ENCODE measurements around the gene SCN10A.

DNA sequence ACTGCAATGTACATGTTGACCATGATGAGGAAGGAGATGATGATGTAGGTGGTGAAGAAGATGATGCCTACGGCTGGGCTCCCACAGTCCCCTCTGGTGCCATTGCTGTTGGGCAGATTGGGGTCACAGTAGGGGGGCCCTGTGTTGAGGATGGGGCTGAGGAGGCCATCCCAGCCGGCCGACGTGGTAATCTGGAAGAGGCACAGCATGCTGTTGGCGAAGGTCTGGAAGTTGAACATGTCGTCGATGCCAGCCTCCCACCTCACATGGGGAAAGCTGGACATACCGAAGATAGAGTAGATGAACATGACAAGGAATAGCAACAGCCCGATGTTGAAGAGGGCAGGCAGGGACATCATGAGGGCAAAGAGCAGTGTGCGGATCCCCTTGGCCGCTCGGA, 118.0 kb downstream of the SCN10A start:
- TF ChIP-seq, protein P1, sequence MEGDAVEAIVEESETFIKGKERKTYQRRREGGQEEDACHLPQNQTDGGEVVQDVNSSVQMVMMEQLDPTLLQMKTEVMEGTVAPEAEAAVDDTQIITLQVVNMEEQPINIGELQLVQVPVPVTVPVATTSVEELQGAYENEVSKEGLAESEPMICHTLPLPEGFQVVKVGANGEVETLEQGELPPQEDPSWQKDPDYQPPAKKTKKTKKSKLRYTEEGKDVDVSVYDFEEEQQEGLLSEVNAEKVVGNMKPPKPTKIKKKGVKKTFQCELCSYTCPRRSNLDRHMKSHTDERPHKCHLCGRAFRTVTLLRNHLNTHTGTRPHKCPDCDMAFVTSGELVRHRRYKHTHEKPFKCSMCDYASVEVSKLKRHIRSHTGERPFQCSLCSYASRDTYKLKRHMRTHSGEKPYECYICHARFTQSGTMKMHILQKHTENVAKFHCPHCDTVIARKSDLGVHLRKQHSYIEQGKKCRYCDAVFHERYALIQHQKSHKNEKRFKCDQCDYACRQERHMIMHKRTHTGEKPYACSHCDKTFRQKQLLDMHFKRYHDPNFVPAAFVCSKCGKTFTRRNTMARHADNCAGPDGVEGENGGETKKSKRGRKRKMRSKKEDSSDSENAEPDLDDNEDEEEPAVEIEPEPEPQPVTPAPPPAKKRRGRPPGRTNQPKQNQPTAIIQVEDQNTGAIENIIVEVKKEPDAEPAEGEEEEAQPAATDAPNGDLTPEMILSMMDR (IDR thresholded peaks at IDR 0.05), result no peak
- TF ChIP-seq POLR2A (IDR thresholded peaks at IDR 0.05), result no peak

Data from ovary (tissue), 3 donors.